Skeletal muscle cell (primary cell): Measurements from ENCODE around the gene ASH1L.
"Not testable (repeated sequence)": the region's sequence is repeated elsewhere in the genome, so short reads cannot be mapped to it uniquely, and the experiment has no call there.

Experiments used
- DNase-seq: peaks from one replicate; pipeline ENCODE4 v3.0.0-alpha.2; 2010; ENCODE audit warnings: low read depth
- H3K4me3 ChIP-seq: 2 replicates; pipeline ENCODE4 v1.5.1; 2011; ENCODE audit warnings: low read depth, mild to moderate bottlenecking, control low read depth, low read length, moderate library complexity

Gene ASH1L

DNA sequence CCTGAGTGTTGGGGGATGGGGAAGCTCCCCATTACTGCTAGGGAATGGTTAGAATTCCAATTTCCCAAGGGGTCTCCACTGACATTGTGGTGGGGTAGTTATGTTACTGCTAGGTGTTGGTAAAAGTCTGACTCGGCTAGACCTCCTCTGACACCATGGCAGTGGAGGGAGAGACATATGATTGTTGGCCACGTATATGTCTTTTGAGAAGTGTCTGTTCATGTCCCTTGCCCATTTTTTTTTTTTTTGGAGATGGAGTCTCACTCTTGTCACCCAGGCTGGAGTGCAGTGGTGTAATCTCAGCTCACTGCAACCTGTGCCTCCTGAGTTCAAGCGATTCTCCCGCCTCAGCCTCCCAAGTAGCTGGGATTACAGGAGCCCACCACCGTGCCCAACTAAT is 176.8 kb downstream of the ASH1L start:
- DNase-seq, H3K4me3 ChIP-seq: not testable (repeated sequence)

DNA sequence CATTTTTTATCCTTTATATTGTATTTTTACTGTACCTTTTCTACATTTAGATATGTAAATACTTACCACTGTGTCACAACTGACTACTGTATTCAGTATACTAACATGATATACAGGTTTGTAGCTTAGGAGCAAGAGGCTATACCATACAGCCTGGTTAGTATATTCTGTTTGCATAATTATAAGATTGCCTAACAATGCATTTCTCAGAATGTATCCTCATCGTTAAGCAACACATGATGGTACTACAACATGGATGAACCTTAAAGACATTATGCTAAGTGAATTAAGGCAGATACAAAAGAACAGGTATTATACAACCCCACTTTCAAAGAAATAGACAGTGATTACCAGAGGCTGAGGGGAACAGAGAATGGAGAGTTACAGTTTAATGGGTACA is 179.2 kb downstream of the ASH1L start:
- no peak for DNase-seq
- no peak overlapping the region for H3K4me3 ChIP-seq

DNA sequence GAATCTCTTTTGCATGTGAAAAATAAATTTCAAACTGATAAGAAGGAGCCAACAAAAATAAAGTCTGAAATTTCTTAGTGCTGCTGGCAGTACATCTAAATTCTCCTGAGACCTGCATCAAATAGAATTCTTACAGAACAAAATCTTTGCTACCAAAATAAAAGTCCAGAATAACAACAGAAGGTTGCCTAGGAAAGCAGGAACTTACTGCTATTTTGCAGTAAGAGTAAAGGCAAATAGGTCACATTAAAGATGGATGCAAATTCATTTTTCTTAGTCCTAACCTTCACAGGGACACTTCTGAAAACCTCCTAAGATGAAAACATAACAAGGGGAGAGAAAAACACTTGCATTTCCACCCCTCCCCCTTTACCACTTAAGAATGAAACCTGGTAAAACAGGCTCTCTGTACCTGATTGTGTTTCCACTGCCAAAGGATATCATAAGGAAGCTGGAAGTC is 182.9 kb downstream of the ASH1L start:
- DNase-seq: peak; percentile 59
- H3K4me3 ChIP-seq: no peak overlapping the region

- no peak overlapping the region for H3K4me3 ChIP-seq
- DNase-seq: peak; percentile 3
These were observed 183.4 kb downstream of the ASH1L start for GRCh38 chr1:155379180-155379579.

GRCh38 chr1:155360051-155360450 is 202.6 kb downstream of the ASH1L start:
- H3K4me3 ChIP-seq: no peak overlapping the region
- no peak for DNase-seq

DNA sequence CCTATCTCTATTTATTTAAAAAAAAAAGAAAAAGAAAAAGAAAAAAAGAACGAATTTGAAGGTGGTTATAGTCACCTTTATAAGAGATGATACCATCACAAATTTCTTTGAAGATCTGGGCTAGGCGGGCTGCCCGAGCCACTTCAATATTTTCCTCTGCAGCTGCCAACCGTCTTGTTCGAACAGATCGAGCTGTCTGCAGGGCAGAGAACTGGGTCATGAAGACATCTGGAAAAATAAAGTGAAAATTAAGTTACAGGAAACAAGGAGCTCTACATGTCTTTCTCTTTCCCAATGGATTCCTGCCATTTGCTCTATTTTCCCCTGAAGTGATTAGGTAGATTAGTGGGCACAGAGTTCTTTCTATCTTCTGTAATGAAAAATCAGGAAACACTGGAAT is 210.0 kb downstream of the ASH1L start:
- no peak for DNase-seq

DNA sequence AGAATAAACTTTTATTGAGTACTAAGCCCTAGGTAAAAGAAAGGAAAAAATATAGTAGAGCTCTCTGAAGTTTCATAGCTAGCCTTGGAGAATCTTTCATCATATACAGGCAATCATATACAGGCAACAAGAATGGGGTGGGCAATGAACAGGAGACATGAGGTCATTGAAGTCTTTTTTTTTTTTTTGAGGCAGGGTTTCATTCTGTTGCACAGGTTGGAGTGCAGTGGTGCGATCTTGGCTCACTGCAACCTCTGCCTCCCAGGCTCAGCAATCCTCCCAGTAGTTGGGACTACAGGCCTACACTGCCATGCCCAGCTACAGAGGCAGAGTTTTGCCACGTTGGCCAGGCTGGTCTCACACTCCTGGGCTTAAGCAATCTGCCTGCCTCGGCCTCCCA is 219.8 kb downstream of the ASH1L start:
- H3K4me3 ChIP-seq: no peak overlapping the region
- no peak for DNase-seq

More for the DNA sequence above, 210.0 kb downstream of the ASH1L start:
- no peak overlapping the region for H3K4me3 ChIP-seq

GRCh38 chr1:155339515-155340097 is 223.0 kb downstream of the ASH1L start:
- H3K4me3 ChIP-seq: no peak overlapping the region
- DNase-seq: no peak

GRCh38 chr1:155334962-155335361 is 227.6 kb downstream of the ASH1L start:
- no peak for DNase-seq
- H3K4me3 ChIP-seq: no peak overlapping the region

DNA sequence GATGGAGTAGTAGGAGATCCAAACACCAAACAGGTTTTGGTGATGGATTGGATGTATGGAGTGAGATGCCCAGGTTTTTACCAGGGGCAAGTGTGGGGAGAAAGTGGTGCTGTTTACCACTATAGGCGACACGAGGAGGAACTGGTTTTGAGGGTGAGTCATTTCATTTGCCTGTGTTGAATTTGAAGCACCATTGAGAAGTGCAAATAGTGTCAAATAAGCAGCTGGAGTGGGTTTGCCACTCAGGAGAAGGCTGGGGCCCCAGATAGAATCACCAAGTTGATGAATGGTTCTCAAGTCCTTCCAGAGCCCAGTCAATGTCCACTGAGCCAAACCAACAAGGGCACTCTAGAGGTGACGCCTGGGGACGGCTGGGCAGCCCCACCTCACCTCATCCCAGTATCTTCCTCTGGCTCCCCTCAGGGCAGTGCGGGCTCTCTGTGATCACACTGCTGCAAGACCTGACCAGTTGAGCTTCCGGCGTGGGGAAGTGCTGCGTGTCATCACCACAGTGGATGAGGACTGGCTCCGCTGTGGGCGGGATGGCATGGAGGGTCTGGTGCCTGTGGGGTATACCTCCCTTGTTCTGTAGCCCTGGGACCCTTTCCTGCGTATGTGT is 232.5 kb downstream of the ASH1L start:
- DNase-seq: no peak
- H3K4me3 ChIP-seq: no peak overlapping the region

DNA sequence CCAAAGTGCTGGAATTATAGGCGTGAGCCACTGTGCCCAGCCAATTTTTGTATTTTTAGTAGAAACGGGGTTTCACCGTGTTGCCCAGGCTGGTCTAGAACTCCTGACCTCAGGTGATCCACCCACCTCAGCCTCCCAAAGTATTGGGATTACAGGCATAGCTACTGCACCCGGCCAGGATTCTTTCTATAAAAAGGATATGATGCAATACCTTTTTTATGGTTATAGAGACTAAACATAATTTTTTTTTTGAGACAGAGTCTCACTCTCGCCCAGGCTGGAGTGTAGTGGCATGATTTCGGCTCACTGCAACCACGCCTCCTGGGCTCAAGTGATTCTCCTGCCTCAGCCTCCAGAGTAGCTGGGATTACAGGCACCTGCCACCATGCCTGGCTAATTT is 233.7 kb downstream of the ASH1L start:
- H3K4me3 ChIP-seq, DNase-seq: not testable (repeated sequence)

DNA sequence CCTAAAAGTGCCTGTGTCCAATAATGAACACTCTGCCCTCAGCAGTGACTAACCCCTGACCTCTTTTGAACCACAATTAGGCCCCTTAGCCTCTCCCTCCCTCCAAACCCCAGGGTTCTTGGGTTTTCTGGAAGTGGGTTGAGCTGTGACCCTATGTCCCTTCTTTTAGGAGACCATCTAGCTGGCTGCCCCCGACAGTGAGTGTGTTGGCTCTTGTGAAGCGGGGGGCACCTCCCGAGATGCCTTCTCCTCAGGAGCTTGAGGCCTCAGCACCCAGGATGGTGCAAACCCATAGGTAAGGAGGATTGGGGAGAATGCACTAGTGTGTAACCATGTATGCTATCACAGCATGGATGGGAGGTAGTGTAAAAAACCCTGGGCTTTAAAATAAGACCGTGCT is 234.6 kb downstream of the ASH1L start:
- no peak for DNase-seq
- no peak overlapping the region for H3K4me3 ChIP-seq

- H3K4me3 ChIP-seq: no peak overlapping the region
- no peak for DNase-seq
These were observed 236.0 kb downstream of the ASH1L start for GRCh38 chr1:155326631-155327037.

DNA sequence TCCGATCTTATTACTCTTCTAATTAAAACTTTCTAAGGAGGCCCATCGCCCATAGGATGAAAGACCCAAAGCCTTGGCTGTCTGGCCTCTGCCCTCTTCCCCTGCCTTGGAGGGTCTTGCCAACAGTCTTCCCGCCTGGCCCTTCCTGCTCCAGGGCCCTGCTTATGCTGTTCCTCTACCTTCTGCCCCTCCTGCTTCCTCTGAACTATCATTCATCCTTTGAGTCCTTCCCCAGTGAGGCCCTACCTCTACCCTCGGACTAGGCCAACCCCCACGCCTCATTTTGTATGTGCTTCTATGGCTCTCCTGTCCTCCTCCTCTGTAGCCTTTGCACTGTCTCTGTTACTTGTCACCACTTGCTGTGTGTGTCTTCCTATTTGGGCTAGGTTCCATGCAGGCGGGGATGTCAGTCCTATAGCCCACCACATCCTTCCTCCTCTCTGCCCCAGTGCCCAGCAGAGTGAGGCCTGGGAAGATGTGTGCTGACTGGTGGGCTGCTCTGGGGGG is 236.5 kb downstream of the ASH1L start:
- no peak overlapping the region for H3K4me3 ChIP-seq
- DNase-seq: no peak

- H3K4me3 ChIP-seq: peak overlapping the region; percentile 93
- no peak for DNase-seq
These were observed 237.1 kb downstream of the ASH1L start for GRCh38 chr1:155325603-155325893.

- peak overlapping the region; percentile 93 for H3K4me3 ChIP-seq
- DNase-seq: no peak
These were observed 237.6 kb downstream of the ASH1L start for GRCh38 chr1:155324717-155325602.

DNA sequence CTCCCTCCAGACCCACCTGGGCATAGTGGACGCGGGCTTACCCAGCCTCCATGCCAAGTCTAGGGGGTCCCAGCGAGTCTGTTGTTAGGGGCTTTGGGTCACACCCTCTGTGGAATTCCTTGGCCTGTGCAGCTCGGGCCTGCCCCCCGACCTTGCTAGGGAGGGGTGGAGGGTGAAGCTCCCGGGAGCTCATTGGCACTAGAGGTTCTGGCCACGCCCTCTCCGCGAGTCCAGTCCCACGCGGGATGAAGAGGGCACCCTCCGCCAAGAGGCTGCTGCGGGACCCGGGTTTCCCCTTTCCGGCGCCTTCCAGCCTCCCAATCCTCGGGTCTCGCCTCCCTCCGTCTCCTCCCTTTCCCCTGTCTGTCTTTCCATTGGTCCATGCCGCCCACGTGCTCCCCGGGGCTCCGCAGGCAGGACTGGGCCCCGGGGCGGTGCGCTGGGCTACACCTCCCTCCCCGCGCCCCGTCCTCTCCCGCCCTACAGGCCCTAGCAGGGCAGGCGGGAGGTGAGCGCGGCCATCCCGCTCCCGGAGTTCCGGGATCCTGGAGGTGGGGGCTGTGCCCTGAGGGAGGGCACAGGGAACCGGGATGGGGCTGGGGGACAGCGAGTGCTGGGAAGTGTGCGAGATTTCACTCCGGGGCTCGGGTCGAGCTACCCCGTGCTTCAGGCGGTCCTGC is 238.4 kb downstream of the ASH1L start:
- H3K4me3 ChIP-seq: peak overlapping the region; percentile 93
- peak; percentile 87 for DNase-seq

DNA sequence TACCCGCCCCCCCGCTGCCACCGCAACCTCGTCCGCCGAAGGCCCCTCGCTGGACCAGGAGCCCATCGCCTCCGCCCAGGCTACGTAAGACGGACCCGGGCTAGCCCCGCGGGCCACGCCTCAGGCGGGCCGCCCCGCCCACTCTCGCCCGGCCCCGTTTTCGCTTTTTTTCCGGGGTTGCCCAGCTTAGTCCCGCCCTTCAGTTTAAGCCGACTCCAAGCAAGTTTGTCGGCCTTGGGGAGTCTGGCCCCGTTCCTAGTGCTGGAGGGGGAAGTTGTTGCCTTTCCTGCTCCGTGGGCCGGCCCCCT is 238.9 kb downstream of the ASH1L start:
- H3K4me3 ChIP-seq: peak overlapping the region; percentile 93

DNA sequence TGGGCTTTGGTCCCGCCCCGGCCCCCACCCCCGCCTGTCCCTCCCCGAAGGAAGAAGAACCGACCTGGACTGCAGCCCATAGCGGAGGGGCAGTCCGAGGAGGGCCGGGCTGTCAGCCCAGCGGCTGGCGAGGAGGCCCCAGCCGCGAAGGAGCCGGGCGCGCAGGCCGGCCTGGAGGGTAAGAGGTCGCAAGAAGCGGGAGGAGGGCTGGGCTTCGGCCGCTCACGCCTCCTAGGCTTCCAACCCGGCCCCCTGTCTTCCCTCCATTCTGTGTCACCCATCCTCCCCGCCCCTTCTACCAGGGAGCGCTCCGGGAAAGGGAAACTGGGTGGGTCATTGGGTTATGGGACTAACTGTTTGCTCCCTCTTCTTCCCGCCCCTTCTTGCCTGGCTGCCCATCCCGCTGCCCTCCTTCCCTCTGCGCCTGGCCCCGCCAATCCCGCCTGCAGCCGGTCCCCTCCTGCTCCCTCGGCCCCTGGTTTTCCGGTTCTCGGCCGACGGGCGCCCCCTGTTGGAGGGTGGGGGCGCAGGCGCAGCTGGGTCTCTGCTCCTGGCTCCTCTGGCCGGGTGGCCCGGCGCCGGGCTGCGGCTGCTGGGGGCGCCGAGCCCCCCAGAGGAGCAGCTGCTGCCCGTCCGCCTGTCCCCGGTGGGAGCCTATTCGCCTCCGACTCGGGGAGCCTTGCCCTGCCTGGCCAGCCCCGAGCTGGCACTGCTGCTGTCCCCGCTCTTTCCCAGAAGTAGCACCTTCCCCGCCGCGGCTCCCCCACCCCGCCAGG is 239.5 kb downstream of the ASH1L start:
- peak; percentile 90 for DNase-seq
- peak overlapping the region; percentile 93 for H3K4me3 ChIP-seq

More for the DNA sequence above, 238.9 kb downstream of the ASH1L start:
- peak; percentile 73 for DNase-seq
